ENCODE data around the gene KHDRBS1.

DNA sequence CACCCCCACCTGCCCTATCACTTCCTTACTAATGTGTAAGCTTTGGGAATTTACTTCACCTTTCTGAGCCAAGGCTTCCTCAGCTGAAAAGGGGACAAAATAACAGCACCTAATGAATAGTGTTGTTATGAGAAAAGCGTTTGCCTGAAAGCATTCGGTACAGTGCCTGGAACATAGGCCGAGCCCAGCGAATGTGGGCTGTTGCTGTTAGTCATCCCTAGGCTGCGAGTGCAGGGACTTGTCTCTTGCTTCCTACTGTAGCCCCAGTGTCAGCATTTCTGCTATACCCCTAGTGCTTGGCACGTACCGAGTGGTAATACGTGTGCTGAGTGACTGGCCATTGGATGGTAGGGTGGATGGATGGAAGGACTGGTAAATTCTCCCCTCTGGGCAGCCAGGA is 77.5 kb downstream of the KHDRBS1 start:
- TF ChIP-seq, protein P1, sequence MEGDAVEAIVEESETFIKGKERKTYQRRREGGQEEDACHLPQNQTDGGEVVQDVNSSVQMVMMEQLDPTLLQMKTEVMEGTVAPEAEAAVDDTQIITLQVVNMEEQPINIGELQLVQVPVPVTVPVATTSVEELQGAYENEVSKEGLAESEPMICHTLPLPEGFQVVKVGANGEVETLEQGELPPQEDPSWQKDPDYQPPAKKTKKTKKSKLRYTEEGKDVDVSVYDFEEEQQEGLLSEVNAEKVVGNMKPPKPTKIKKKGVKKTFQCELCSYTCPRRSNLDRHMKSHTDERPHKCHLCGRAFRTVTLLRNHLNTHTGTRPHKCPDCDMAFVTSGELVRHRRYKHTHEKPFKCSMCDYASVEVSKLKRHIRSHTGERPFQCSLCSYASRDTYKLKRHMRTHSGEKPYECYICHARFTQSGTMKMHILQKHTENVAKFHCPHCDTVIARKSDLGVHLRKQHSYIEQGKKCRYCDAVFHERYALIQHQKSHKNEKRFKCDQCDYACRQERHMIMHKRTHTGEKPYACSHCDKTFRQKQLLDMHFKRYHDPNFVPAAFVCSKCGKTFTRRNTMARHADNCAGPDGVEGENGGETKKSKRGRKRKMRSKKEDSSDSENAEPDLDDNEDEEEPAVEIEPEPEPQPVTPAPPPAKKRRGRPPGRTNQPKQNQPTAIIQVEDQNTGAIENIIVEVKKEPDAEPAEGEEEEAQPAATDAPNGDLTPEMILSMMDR (IDR thresholded peaks at IDR 0.05; ENCODE audit: low read depth, low read length, missing input control) = no peak
- TF ChIP-seq RAD21 (IDR thresholded peaks at IDR 0.05) (no peak), HNF4G (IDR thresholded peaks at IDR 0.05) (no peak), YY1 (IDR thresholded peaks at IDR 0.05) (no peak), SP1 (IDR thresholded peaks at IDR 0.05) (no peak), JUND (IDR thresholded peaks at IDR 0.05) (no peak), GABPA (IDR thresholded peaks at IDR 0.05 in 1 of 2, conservative IDR thresholded peaks at IDR 0.05 in 1 of 2) (no peak)
- TF ChIP-seq, protein P2, sequence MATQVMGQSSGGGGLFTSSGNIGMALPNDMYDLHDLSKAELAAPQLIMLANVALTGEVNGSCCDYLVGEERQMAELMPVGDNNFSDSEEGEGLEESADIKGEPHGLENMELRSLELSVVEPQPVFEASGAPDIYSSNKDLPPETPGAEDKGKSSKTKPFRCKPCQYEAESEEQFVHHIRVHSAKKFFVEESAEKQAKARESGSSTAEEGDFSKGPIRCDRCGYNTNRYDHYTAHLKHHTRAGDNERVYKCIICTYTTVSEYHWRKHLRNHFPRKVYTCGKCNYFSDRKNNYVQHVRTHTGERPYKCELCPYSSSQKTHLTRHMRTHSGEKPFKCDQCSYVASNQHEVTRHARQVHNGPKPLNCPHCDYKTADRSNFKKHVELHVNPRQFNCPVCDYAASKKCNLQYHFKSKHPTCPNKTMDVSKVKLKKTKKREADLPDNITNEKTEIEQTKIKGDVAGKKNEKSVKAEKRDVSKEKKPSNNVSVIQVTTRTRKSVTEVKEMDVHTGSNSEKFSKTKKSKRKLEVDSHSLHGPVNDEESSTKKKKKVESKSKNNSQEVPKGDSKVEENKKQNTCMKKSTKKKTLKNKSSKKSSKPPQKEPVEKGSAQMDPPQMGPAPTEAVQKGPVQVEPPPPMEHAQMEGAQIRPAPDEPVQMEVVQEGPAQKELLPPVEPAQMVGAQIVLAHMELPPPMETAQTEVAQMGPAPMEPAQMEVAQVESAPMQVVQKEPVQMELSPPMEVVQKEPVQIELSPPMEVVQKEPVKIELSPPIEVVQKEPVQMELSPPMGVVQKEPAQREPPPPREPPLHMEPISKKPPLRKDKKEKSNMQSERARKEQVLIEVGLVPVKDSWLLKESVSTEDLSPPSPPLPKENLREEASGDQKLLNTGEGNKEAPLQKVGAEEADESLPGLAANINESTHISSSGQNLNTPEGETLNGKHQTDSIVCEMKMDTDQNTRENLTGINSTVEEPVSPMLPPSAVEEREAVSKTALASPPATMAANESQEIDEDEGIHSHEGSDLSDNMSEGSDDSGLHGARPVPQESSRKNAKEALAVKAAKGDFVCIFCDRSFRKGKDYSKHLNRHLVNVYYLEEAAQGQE (IDR thresholded peaks at IDR 0.05) = no peak
- TF ChIP-seq, protein P3, sequence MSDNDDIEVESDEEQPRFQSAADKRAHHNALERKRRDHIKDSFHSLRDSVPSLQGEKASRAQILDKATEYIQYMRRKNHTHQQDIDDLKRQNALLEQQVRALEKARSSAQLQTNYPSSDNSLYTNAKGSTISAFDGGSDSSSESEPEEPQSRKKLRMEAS (IDR thresholded peaks at IDR 0.05) = no peak
- TF ChIP-seq, protein P4, sequence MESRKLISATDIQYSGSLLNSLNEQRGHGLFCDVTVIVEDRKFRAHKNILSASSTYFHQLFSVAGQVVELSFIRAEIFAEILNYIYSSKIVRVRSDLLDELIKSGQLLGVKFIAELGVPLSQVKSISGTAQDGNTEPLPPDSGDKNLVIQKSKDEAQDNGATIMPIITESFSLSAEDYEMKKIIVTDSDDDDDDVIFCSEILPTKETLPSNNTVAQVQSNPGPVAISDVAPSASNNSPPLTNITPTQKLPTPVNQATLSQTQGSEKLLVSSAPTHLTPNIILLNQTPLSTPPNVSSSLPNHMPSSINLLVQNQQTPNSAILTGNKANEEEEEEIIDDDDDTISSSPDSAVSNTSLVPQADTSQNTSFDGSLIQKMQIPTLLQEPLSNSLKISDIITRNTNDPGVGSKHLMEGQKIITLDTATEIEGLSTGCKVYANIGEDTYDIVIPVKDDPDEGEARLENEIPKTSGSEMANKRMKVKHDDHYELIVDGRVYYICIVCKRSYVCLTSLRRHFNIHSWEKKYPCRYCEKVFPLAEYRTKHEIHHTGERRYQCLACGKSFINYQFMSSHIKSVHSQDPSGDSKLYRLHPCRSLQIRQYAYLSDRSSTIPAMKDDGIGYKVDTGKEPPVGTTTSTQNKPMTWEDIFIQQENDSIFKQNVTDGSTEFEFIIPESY (IDR thresholded peaks at IDR 0.05) = no peak

Measured in liver (tissue), 3 donors.